Pulmonary artery endothelial cell (primary cell): ENCODE data around the gene GRAMD1B. TPM values are rescaled to one million over a fixed set of nuclear protein-coding genes. Genes with fewer than 3 reads are reported as not detected.

ENCODE experiments used
- DNase-seq: peaks from one replicate; pipeline ENCODE4 v3.0.0-alpha.2; 2011; ENCODE audit warnings: low read depth, low spot score
- total RNA-seq: library from RNA; depleted of rRNA; stranded (reverse); fragments of >200 nt; gene quantifications from 2 replicates; pipeline ENCODE4 v1.2.3, GENCODE V29; 2014

The GRAMD1B gene
- total RNA-seq, 1 donor from 2014 or later: 2.8 TPM

- no peak for DNase-seq
Measured at GRCh38 chr11:123532131-123532530, 102.1 kb downstream of the GRAMD1B start.

GRCh38 chr11:123535401-123535800 is 105.3 kb downstream of the GRAMD1B start:
- DNase-seq: no peak

- DNase-seq: no peak
Measured at GRCh38 chr11:123536690-123537437, 106.8 kb downstream of the GRAMD1B start.

GRCh38 chr11:123537726-123538125 is 107.7 kb downstream of the GRAMD1B start:
- DNase-seq: no peak

GRCh38 chr11:123543797-123544196 is 113.7 kb downstream of the GRAMD1B start:
- no peak for DNase-seq

- no peak for DNase-seq
Measured at GRCh38 chr11:123544631-123545375, 114.7 kb downstream of the GRAMD1B start.

- DNase-seq: no peak
Measured at GRCh38 chr11:123545726-123546270, 115.7 kb downstream of the GRAMD1B start.

GRCh38 chr11:123546515-123546914 is 116.4 kb downstream of the GRAMD1B start:
- no peak for DNase-seq

GRCh38 chr11:123547180-123547579 is 117.1 kb downstream of the GRAMD1B start:
- DNase-seq: no peak

GRCh38 chr11:123548774-123549173 is 118.7 kb downstream of the GRAMD1B start:
- DNase-seq: no peak

- DNase-seq: no peak
Measured at GRCh38 chr11:123549926-123550917, 120.2 kb downstream of the GRAMD1B start.

- no peak for DNase-seq
Measured at GRCh38 chr11:123551079-123551478, 121.0 kb downstream of the GRAMD1B start.

GRCh38 chr11:123556633-123557032 is 126.6 kb downstream of the GRAMD1B start:
- no peak for DNase-seq

- DNase-seq: no peak
Measured at GRCh38 chr11:123558536-123559315, 128.7 kb downstream of the GRAMD1B start.

GRCh38 chr11:123559523-123559955 is 129.5 kb downstream of the GRAMD1B start:
- no peak for DNase-seq

- DNase-seq: no peak
Measured at GRCh38 chr11:123560006-123560405, 129.9 kb downstream of the GRAMD1B start.

- no peak for DNase-seq
Measured at GRCh38 chr11:123561431-123561800, 131.3 kb downstream of the GRAMD1B start.

GRCh38 chr11:123562158-123562557 is 132.1 kb downstream of the GRAMD1B start:
- no peak for DNase-seq

- DNase-seq: no peak
Measured at GRCh38 chr11:123562829-123563228, 132.8 kb downstream of the GRAMD1B start.

- DNase-seq: no peak
Measured at GRCh38 chr11:123564221-123564620, 134.2 kb downstream of the GRAMD1B start.
